Measurements from ENCODE around the gene DOCK6. TPM values are rescaled to one million over a fixed set of nuclear protein-coding genes. Genes with fewer than 3 reads are reported as not detected.

DOCK6 gene
- total RNA-seq, 1 experiment from 2014 or later, result 82.4 TPM

DNA sequence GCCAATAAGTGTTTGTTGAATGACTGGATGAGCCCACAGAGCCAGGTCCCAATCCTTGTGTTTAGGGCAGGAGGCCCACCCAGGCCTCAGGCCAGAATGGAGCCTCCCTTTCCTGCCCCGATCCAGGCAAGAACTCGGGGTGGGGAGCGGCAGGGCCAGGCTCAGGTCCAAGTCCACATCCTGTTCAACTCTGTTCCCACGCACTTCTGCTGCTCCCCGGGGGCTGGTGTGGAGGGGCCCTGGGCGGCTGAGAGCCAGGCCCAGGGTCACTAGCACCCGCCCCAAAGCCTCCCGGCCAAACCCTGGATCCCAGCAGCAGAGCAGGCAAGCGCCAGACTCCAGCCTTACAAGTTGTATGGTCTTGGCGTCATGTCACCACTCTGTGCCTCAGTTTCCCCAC, 14.9 kb downstream of the DOCK6 start:
- H3K4me1 ChIP-seq (ENCODE audit: control insufficient read depth in 1 of 2, insufficient read depth in 2 of 2, low read length in 2 of 2), result peaks cover 4 to 5% of the 10 kb centered on the region in 2 experiments; a peak in 3 of 4 replicates
- ChIA-PET RAD21 (ENCODE audit: low non-redundant PET in 1 of 2, low total read pairs in 2 of 2, uncharacterized antibody in 2 of 2, unreplicated experiment in 2 of 2) (no interaction called here), POLR2A (no interaction called here), CTCF (no interaction called here)
- no peak overlapping the region for H2AFZ ChIP-seq (ENCODE audit: low read depth, low read length, poor library complexity, severe bottlenecking)
- ATAC-seq (no peak), DNase-seq (ENCODE audit: low read depth, low spot score) (no peak)
- TF ChIP-seq JUND (IDR thresholded peaks at IDR 0.05) (no peak), CEBPB (IDR thresholded peaks at IDR 0.05; ENCODE audit: low read depth) (no peak), ZNF274 (IDR thresholded peaks at IDR 0.05; ENCODE audit: low read depth, low read length) (no peak), RAD21 (IDR thresholded peaks at IDR 0.05; ENCODE audit: low read depth) (no peak), EZH2 (IDR thresholded peaks at IDR 0.05) (no peak), POLR2AphosphoS5 (IDR thresholded peaks at IDR 0.05; ENCODE audit: low read depth, low read length) (no peak), SRF (IDR thresholded peaks at IDR 0.05; ENCODE audit: low read depth) (no peak), EGR1 (IDR thresholded peaks at IDR 0.05; ENCODE audit: low read depth) (no peak), POLR2A (IDR thresholded peaks at IDR 0.05; ENCODE audit: borderline replicate concordance, extremely low read depth, insufficient read depth, insufficient read length) (no peak), SIN3A (IDR thresholded peaks at IDR 0.05; ENCODE audit: low read depth) (no peak), CBX3 (IDR thresholded peaks at IDR 0.05; ENCODE audit: low read depth) (no peak), YY1 (IDR thresholded peaks at IDR 0.05; ENCODE audit: extremely low read depth, insufficient replicate concordance, low read depth, low read length) (no peak), TCF7L2 (IDR thresholded peaks at IDR 0.05; ENCODE audit: borderline replicate concordance, extremely low read depth, insufficient read depth, insufficient read length) (no peak), ZFX (IDR thresholded peaks at IDR 0.05) (no peak), EZH2phosphoT487 (IDR thresholded peaks at IDR 0.05; ENCODE audit: borderline replicate concordance) (no peak)
- TF ChIP-seq, protein P1, sequence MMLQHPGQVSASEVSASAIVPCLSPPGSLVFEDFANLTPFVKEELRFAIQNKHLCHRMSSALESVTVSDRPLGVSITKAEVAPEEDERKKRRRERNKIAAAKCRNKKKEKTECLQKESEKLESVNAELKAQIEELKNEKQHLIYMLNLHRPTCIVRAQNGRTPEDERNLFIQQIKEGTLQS (IDR thresholded peaks at IDR 0.05), result no peak
- TF ChIP-seq, protein P2, sequence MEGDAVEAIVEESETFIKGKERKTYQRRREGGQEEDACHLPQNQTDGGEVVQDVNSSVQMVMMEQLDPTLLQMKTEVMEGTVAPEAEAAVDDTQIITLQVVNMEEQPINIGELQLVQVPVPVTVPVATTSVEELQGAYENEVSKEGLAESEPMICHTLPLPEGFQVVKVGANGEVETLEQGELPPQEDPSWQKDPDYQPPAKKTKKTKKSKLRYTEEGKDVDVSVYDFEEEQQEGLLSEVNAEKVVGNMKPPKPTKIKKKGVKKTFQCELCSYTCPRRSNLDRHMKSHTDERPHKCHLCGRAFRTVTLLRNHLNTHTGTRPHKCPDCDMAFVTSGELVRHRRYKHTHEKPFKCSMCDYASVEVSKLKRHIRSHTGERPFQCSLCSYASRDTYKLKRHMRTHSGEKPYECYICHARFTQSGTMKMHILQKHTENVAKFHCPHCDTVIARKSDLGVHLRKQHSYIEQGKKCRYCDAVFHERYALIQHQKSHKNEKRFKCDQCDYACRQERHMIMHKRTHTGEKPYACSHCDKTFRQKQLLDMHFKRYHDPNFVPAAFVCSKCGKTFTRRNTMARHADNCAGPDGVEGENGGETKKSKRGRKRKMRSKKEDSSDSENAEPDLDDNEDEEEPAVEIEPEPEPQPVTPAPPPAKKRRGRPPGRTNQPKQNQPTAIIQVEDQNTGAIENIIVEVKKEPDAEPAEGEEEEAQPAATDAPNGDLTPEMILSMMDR (IDR thresholded peaks at IDR 0.05 in 2 of 3, conservative IDR thresholded peaks at IDR 0.05 in 1 of 3; ENCODE audit: borderline replicate concordance in 1 of 3, insufficient read depth in 1 of 3, low read depth in 2 of 3, low read length in 2 of 3), result no peak
- TF ChIP-seq, protein P3, sequence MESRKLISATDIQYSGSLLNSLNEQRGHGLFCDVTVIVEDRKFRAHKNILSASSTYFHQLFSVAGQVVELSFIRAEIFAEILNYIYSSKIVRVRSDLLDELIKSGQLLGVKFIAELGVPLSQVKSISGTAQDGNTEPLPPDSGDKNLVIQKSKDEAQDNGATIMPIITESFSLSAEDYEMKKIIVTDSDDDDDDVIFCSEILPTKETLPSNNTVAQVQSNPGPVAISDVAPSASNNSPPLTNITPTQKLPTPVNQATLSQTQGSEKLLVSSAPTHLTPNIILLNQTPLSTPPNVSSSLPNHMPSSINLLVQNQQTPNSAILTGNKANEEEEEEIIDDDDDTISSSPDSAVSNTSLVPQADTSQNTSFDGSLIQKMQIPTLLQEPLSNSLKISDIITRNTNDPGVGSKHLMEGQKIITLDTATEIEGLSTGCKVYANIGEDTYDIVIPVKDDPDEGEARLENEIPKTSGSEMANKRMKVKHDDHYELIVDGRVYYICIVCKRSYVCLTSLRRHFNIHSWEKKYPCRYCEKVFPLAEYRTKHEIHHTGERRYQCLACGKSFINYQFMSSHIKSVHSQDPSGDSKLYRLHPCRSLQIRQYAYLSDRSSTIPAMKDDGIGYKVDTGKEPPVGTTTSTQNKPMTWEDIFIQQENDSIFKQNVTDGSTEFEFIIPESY (IDR thresholded peaks at IDR 0.05; ENCODE audit: extremely low read depth, insufficient replicate concordance, low read length), result no peak
- TF ChIP-seq, protein P4, sequence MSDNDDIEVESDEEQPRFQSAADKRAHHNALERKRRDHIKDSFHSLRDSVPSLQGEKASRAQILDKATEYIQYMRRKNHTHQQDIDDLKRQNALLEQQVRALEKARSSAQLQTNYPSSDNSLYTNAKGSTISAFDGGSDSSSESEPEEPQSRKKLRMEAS (IDR thresholded peaks at IDR 0.05), result no peak
- TF ChIP-seq, protein P5, sequence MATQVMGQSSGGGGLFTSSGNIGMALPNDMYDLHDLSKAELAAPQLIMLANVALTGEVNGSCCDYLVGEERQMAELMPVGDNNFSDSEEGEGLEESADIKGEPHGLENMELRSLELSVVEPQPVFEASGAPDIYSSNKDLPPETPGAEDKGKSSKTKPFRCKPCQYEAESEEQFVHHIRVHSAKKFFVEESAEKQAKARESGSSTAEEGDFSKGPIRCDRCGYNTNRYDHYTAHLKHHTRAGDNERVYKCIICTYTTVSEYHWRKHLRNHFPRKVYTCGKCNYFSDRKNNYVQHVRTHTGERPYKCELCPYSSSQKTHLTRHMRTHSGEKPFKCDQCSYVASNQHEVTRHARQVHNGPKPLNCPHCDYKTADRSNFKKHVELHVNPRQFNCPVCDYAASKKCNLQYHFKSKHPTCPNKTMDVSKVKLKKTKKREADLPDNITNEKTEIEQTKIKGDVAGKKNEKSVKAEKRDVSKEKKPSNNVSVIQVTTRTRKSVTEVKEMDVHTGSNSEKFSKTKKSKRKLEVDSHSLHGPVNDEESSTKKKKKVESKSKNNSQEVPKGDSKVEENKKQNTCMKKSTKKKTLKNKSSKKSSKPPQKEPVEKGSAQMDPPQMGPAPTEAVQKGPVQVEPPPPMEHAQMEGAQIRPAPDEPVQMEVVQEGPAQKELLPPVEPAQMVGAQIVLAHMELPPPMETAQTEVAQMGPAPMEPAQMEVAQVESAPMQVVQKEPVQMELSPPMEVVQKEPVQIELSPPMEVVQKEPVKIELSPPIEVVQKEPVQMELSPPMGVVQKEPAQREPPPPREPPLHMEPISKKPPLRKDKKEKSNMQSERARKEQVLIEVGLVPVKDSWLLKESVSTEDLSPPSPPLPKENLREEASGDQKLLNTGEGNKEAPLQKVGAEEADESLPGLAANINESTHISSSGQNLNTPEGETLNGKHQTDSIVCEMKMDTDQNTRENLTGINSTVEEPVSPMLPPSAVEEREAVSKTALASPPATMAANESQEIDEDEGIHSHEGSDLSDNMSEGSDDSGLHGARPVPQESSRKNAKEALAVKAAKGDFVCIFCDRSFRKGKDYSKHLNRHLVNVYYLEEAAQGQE (IDR thresholded peaks at IDR 0.05; ENCODE audit: low read depth), result no peak
- BruUV-seq (replicated peaks), result no TSS peak
- no peak overlapping the region for H3K4me3 ChIP-seq (replicated peaks in 1 of 2; ENCODE audit: low read depth in 1 of 2, low read length in 2 of 2)
- H3K27me3 ChIP-seq (ENCODE audit: insufficient read depth, low read length), result no peaks in the 10 kb centered on the region
- H3K9ac ChIP-seq (ENCODE audit: low read length), result no peak overlapping the region
- no peaks in the 10 kb centered on the region for H3K79me2 ChIP-seq (ENCODE audit: insufficient read depth, low read length)
- H3K9me2 ChIP-seq (ENCODE audit: insufficient read depth), result no peaks in the 10 kb centered on the region
- no peaks in the 10 kb centered on the region for H4K20me1 ChIP-seq (ENCODE audit: insufficient read depth)
- H3K36me3 ChIP-seq (ENCODE audit: control insufficient read depth in 1 of 2, insufficient read depth in 2 of 2, low read length in 2 of 2), result peaks cover 10% of the 10 kb centered on the region in 2 experiments; a peak in 3 of 4 replicates
- H3K4me2 ChIP-seq (ENCODE audit: low read length), result no peak overlapping the region
- H3K27ac ChIP-seq (ENCODE audit: low read depth, low read length), result no peak overlapping the region
- intact Hi-C loops (cut with micrococcal nuclease), result no loop called here
- no peaks in the 10 kb centered on the region for H3K9me3 ChIP-seq (ENCODE audit: control insufficient read depth in 1 of 2, insufficient read depth in 1 of 2, low read depth in 1 of 2, low read length in 2 of 2)
